A549 (cell line): ENCODE results near the gene POU2F3. TPM values are rescaled to one million over a fixed set of nuclear protein-coding genes. Genes with fewer than 3 reads are reported as not detected.

Experiments used
- ATAC-seq, 2 experiments: fragments of 200-7000 bp in 1 of 2; fragments of >200 bp in 1 of 2; cut with Nextera tagmentation in 1 of 2; cut with Tn5 transposase in 1 of 2; 3 replicates each; pipeline versions ENCODE4 v1.8.0 to v1.9.1; 2018 to 2020; ENCODE audit warnings: mild to moderate bottlenecking in 1 of 2, moderate library complexity in 1 of 2
- CTCF ChIA-PET: fragments of 300-600 bp; sonication (Branson Sonifier 250); formaldehyde crosslinking; extraction: SDS; loops from one replicate; lab custom pipeline; 2021; ENCODE audit warnings: antibody characterized with exemption, inconsistent platforms; lab: Yijun Ruan, JAX
- POLR2A ChIA-PET: fragments of 350-600 bp; formaldehyde crosslinking; extraction: SDS; loops from one replicate; lab custom pipeline; 2021; ENCODE audit warnings: antibody characterized with exemption, inconsistent platforms; lab: Yijun Ruan, JAX
- DNase-seq, 2 experiments: peaks; one replicate each; pipeline versions ENCODE4 v3.0.0 to v3.0.0-alpha.2; 2011 to 2016; ENCODE audit warnings: low read depth in 1 of 2, low spot score in 1 of 2
- FAIRE-seq: peaks from 2 replicates; lab custom pipeline; 2011; peaks lifted over from hg19 to GRCh38; lab: Jason Lieb, UNC
- H3K27ac ChIP-seq, 2 experiments: fragments of >200 bp; sonication (Bioruptor Twin); formaldehyde crosslinking; 3 replicates each; pipeline ENCODE4 v1.5.1; 2016 to 2017
- H3K4me1 ChIP-seq: fragments of >200 bp; sonication (Bioruptor Twin); formaldehyde crosslinking; 3 replicates; pipeline ENCODE4 v1.6.1; 2016
- H3K4me2 ChIP-seq: fragments of >200 bp; sonication (Bioruptor Twin); formaldehyde crosslinking; 3 replicates; pipeline ENCODE4 v1.6.1; 2016
- H3K4me3 ChIP-seq: fragments of >200 bp; sonication (Bioruptor Twin); formaldehyde crosslinking; 3 replicates; pipeline ENCODE4 v1.5.1; 2016
- H3K9me3 ChIP-seq: fragments of >200 bp; sonication (Bioruptor Twin); formaldehyde crosslinking; 3 replicates; pipeline ENCODE4 v1.6.1; 2016
- BHLHE40 ChIP-seq: IDR thresholded peaks from 2 replicates; pipeline ENCODE4 v1.6.1; 2012; ENCODE audit warnings: low read depth, low read length, inconsistent platforms
- CBX8 ChIP-seq: fragments of 200-600 bp; sonication (generic); IDR thresholded peaks from 2 replicates; pipeline ENCODE4 v1.6.1; 2016
- CEBPB ChIP-seq, 2 experiments: fragments of >200 bp in 1 of 2; sonication (Bioruptor Twin) in 1 of 2; formaldehyde crosslinking in 1 of 2; IDR thresholded peaks; 2 replicates each; pipeline ENCODE4 v1.6.1; 2012 to 2016
- FOSL2 ChIP-seq, 2 experiments: fragments of 450-650 bp in 1 of 2; fragments of >200 bp in 1 of 2; sonication (Bioruptor Twin) in 1 of 2; formaldehyde crosslinking; IDR thresholded peaks; 2 replicates each; pipeline versions ENCODE4 v1.5.0 to v1.6.1; 2016 to 2020; ENCODE audit warnings: mild to moderate bottlenecking in 1 of 2, moderate library complexity in 1 of 2
- FOXS1 ChIP-seq: fragments of 250-450 bp; sonication (Bioruptor Pico); IDR thresholded peaks from 2 replicates; pipeline ENCODE4 v1.5.0; 2020; ENCODE audit warnings: mild to moderate bottlenecking, moderate library complexity
- HDAC2 ChIP-seq: fragments of 200-600 bp; sonication (generic); IDR thresholded peaks from 2 replicates; pipeline ENCODE4 v1.6.1; 2016
- HEYL ChIP-seq: fragments of 250-450 bp; sonication (Bioruptor Pico); IDR thresholded peaks from 2 replicates; pipeline ENCODE4 v1.8.0; 2021; ENCODE audit warnings: mild to moderate bottlenecking, moderate library complexity
- HOXB13 ChIP-seq: fragments of 250-450 bp; sonication (Bioruptor Pico); IDR thresholded peaks from 2 replicates; pipeline ENCODE4 v1.5.0; 2020; ENCODE audit warnings: low read depth, mild to moderate bottlenecking, moderate library complexity
- KDM5A ChIP-seq: fragments of 200-600 bp; sonication (generic); IDR thresholded peaks from 2 replicates; pipeline ENCODE4 v1.6.1; 2016; ENCODE audit warnings: antibody characterized with exemption, mild to moderate bottlenecking
- NPAS2 ChIP-seq: fragments of 250-450 bp; sonication (Bioruptor Pico); IDR thresholded peaks from 2 replicates; pipeline ENCODE4 v1.8.0; 2022; ENCODE audit warnings: mild to moderate bottlenecking, moderate library complexity, borderline replicate concordance
- NR3C1 ChIP-seq: fragments of >200 bp; sonication (Bioruptor Twin); formaldehyde crosslinking; IDR thresholded peaks from 3 replicates; pipeline ENCODE4 v1.6.1; 2017
- POLR2A ChIP-seq: IDR thresholded peaks from 2 replicates; pipeline ENCODE4 v1.6.1; 2012; ENCODE audit warnings: mild to moderate bottlenecking, low read length
- RAD21 ChIP-seq, 2 experiments: fragments of >200 bp in 1 of 2; sonication (Bioruptor Twin) in 1 of 2; formaldehyde crosslinking in 1 of 2; IDR thresholded peaks in 1 of 2; conservative IDR thresholded peaks in 1 of 2; 2 replicates in 1 of 2; 3 replicates in 1 of 2; pipeline ENCODE4 v1.6.1; 2012 to 2018; ENCODE audit warnings: inconsistent platforms in 1 of 2
- RARB ChIP-seq: fragments of 250-450 bp; sonication (Bioruptor Pico); IDR thresholded peaks from 2 replicates; pipeline ENCODE4 v1.8.0; 2021; ENCODE audit warnings: mild to moderate bottlenecking, moderate library complexity
- RCOR1 ChIP-seq: fragments of 150-350 bp; IDR thresholded peaks from 2 replicates; pipeline ENCODE4 v1.6.1; 2014; ENCODE audit warnings: antibody characterized with exemption, low read length, low read depth
- RNF2 ChIP-seq: fragments of 200-600 bp; sonication (generic); IDR thresholded peaks from 2 replicates; pipeline ENCODE4 v1.6.1; 2016; ENCODE audit warnings: low read depth, mild to moderate bottlenecking, antibody characterized with exemption, moderate library complexity, borderline replicate concordance
- WGBS: methylation state at CpG from one replicate; pipeline ENCODE4 v1.1.6; 2017; ENCODE audit errors: missing lambda C conversion rate; 5-methylcytosine and 5-hydroxymethylcytosine counted together
- polyA plus RNA-seq, 4 experiments: library from polyadenylated mRNA; depleted of rRNA in 3 of 4; stranded (reverse); fragments of >200 nt; fragmentation: RNase III in 1 of 4; extraction: RNeasy Plus Mini Kit Qiagen cat#74134 plus additional on column Dnase treatment in 1 of 4; gene quantifications; 2 replicates in 3 of 4; 3 replicates in 1 of 4; pipeline ENCODE4 v1.2.3, GENCODE V29; 2011 to 2017
- TF ChIP-seq, protein P1 (sequence below): fragments of >200 bp; sonication (Bioruptor Twin); formaldehyde crosslinking; IDR thresholded peaks from 3 replicates; pipeline ENCODE4 v1.6.1; 2016
- TF ChIP-seq, protein P2 (sequence below): IDR thresholded peaks from 2 replicates; pipeline ENCODE4 v1.6.1; 2012
- TF ChIP-seq, protein P3 (sequence below): fragments of 450-650 bp; IDR thresholded peaks from 2 replicates; pipeline ENCODE4 v1.6.1; 2014; ENCODE audit warnings: antibody characterized with exemption

POU2F3 gene
- polyA plus RNA-seq, 2 of the 4 experiments (the other 2 are of a cell fraction), result not detected

DNA sequence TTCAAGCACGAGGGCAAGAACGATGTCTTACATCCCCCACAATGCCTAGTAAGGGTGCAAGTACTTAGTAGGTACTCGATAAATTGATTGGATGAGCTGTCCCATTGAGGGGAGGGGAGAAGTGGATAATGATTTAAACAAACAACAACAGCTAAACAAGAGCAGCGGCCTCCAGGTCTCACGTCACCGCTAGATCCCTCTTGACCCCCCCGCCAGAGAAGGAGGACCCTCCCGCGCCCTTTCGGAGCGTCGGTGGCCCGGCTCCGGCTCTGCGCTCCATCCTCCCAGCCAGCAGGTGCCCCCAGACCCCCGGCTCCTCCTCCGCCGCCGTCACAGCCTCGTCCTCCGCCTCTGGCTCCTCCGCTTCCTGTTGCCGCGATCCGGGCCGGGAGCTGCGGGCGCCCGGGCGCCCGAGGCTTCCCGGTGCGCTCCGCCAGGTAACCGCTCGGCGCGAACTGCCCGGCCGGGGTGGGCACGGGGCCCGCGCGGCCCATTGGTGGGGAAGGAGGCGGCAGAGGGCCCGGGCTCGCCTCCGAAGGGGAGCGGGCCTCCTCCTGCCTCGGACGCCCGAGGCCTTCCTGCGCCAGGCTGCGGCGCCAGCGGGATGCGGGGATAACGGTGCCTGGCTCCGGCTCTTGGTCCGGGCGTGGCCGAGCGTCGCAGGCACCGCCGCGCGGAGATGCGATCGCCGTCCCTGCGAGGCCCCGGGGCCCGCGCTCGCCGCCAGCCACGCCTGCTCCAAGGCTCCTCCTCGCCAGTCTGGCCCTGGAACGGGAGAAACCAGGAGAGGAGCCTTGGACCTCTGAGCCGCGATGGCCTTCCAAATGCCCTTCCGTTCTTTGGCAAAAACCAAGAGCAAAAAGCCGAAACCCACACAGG is 85.2 kb downstream of the POU2F3 start, which contains the start of gene TLCD5 (continued):
- TF ChIP-seq, protein P1, sequence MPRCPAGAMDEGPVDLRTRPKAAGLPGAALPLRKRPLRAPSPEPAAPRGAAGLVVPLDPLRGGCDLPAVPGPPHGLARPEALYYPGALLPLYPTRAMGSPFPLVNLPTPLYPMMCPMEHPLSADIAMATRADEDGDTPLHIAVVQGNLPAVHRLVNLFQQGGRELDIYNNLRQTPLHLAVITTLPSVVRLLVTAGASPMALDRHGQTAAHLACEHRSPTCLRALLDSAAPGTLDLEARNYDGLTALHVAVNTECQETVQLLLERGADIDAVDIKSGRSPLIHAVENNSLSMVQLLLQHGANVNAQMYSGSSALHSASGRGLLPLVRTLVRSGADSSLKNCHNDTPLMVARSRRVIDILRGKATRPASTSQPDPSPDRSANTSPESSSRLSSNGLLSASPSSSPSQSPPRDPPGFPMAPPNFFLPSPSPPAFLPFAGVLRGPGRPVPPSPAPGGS, result 0 out of 3 replicates have a peak, but pooled peaks have one; percentile 58
- TF ChIP-seq POLR2A, result peak; percentile 54

DNA sequence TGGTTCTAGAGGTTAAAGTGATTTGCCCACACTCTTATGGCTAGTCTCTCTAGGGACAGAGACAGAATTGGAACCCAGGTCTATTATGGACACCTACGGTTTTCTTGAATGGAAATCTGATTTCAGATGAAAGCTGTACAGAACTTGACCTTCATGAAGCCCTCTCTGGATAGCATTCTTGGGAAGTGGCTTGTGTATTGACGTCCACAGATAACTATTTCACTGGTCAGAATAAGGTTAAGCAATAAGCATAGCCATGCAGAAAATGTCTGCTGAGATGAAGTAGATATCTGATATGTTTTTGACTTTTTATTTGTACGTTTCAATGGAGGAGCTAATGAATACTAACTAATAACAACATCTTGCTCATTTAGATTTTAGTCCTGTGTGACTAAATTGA is 86.3 kb downstream of the POU2F3 start:
- CTCF ChIA-PET, result interaction anchor here (0.6 to 1.8 kb wide), 4 partner anchors 9 to 237 kb away, joined by 3 to 9 read pairs (median 3); no protein-coding TSS in a partner anchor
- ATAC-seq (peak in 1 of 2 experiments; percentile 26; a peak in 2 of 6 replicates), DNase-seq (peak in 1 of 2 experiments; percentile 28), FAIRE-seq (no peak)
- H3K4me1 ChIP-seq, result peaks cover 26% of the 10 kb centered on the region
- peak overlapping the region; percentile 88 to 99; a peak in 5 of 6 replicates for H3K27ac ChIP-seq
- WGBS, result 24% methylated on average over 3 of the region's 3 CpGs
- TF ChIP-seq KDM5A, result no peak
- TF ChIP-seq RARB, result no peak
- no peak for TF ChIP-seq HEYL (CRISPR knock-in tag)
- no peak for TF ChIP-seq RNF2
- TF ChIP-seq NPAS2 (CRISPR knock-in tag), result no peak
- TF ChIP-seq, protein P2, sequence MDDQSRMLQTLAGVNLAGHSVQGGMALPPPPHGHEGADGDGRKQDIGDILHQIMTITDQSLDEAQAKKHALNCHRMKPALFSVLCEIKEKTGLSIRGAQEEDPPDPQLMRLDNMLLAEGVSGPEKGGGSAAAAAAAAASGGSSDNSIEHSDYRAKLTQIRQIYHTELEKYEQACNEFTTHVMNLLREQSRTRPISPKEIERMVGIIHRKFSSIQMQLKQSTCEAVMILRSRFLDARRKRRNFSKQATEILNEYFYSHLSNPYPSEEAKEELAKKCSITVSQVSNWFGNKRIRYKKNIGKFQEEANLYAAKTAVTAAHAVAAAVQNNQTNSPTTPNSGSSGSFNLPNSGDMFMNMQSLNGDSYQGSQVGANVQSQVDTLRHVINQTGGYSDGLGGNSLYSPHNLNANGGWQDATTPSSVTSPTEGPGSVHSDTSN, result no peak
- no peak for TF ChIP-seq RCOR1
- TF ChIP-seq, protein P3, sequence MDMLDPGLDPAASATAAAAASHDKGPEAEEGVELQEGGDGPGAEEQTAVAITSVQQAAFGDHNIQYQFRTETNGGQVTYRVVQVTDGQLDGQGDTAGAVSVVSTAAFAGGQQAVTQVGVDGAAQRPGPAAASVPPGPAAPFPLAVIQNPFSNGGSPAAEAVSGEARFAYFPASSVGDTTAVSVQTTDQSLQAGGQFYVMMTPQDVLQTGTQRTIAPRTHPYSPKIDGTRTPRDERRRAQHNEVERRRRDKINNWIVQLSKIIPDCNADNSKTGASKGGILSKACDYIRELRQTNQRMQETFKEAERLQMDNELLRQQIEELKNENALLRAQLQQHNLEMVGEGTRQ, result no peak
- TF ChIP-seq CBX8, result no peak
- no peak for TF ChIP-seq HDAC2
- TF ChIP-seq POLR2A, result no peak
- no peak for TF ChIP-seq HOXB13 (CRISPR knock-in tag)
- TF ChIP-seq RAD21 (conservative IDR thresholded peaks at IDR 0.05 in 1 of 2, IDR thresholded peaks at IDR 0.05 in 1 of 2), result no peak
- no peak for TF ChIP-seq FOXS1
- TF ChIP-seq BHLHE40, result no peak
- no peak for TF ChIP-seq NR3C1
- no peaks in the 10 kb centered on the region for H3K9me3 ChIP-seq
- POLR2A ChIA-PET, result interaction anchor here (0.9 kb wide), 1 partner anchor 10 kb away, joined by 3 read pairs; the partner anchor contains the start of gene ARHGEF12
- H3K4me3 ChIP-seq, result peak overlapping the region; percentile 72
- peak overlapping the region; percentile 78 for H3K4me2 ChIP-seq

DNA sequence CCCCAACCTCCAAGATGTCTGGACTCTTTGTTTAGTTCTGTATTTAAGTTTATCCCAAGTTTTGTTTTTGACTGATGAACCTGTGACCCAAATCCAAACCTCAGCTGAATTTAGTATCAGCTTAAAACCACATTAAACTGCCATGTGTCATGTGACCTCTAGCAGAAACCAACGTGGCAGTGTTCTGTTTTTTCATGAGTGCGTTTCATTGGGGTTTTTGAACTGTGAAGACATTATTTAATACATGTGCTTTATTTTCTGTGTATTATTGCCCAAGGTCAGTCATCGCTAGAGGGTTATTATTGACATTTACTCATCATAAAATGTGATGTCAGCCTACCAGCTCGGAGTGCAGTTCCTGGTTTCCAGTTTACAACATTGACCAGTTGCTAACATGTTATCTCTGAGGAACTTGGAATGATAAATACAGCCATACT is 86.9 kb downstream of the POU2F3 start:
- TF ChIP-seq FOSL2 (IDR thresholded peaks at IDR 0.05), result no peak
- peak; percentile 21; the same call in 1 of the 2 replicates for TF ChIP-seq FOSL2 (CRISPR knock-in tag; IDR thresholded peaks at IDR 0.05)
- TF ChIP-seq CEBPB (IDR thresholded peaks at IDR 0.05), result no peak
- DNase-seq, result peak in 1 of 2 experiments; percentile 35
- WGBS, result 21% methylated on average over 4 of the region's 4 CpGs
- peaks cover 33% of the 10 kb centered on the region for H3K4me1 ChIP-seq
- ATAC-seq, result no peak
- CTCF ChIA-PET, result interaction anchor here (1.0 to 1.8 kb wide), 3 partner anchors 8 to 155 kb away, joined by 3 to 9 read pairs (median 3); no protein-coding TSS in a partner anchor
- no peak for FAIRE-seq
- POLR2A ChIA-PET, result no interaction called here
- peak overlapping the region in 1 of 2 experiments; percentile 46; a peak in 1 of 6 replicates for H3K27ac ChIP-seq
- no peaks in the 10 kb centered on the region for H3K9me3 ChIP-seq
- no peak overlapping the region for H3K4me3 ChIP-seq
- peak overlapping the region; percentile 78 for H3K4me2 ChIP-seq
